ENCODE data around the gene ZBP1.

Gene ZBP1

GRCh38 chr20:57605045-57605444, 15.2 kb downstream of the ZBP1 start:
- Mint-ChIP-seq H3K4me3 (no peak overlapping the region), H3K4me1 (peaks cover 9% of the 10 kb centered on the region), H3K9me3 (no peaks in the 10 kb centered on the region), H3K27ac (no peak overlapping the region), H3K27me3 (ENCODE audit: low read depth, poor library complexity) (peaks cover 55% of the 10 kb centered on the region), H3K36me3 (ENCODE audit: low read depth) (no peaks in the 10 kb centered on the region)
- no peak for TF ChIP-seq CTCF (IDR thresholded peaks at IDR 0.05)
- no peak for DNase-seq

GRCh38 chr20:57603120-57603519, 17.1 kb downstream of the ZBP1 start:
- no peak overlapping the region for H3K27ac Mint-ChIP-seq
- H3K9me3 Mint-ChIP-seq, result no peaks in the 10 kb centered on the region
- H3K4me1 Mint-ChIP-seq, result no peaks in the 10 kb centered on the region
- no peaks in the 10 kb centered on the region for H3K36me3 Mint-ChIP-seq (ENCODE audit: low read depth)
- no peak for TF ChIP-seq CTCF (IDR thresholded peaks at IDR 0.05)
- DNase-seq, result no peak
- no peak overlapping the region for H3K4me3 Mint-ChIP-seq
- peaks cover 47% of the 10 kb centered on the region for H3K27me3 Mint-ChIP-seq (ENCODE audit: low read depth, poor library complexity)

GRCh38 chr20:57601737-57602136, 18.5 kb downstream of the ZBP1 start:
- peaks cover 44% of the 10 kb centered on the region for H3K27me3 Mint-ChIP-seq (ENCODE audit: low read depth, poor library complexity)
- peaks cover 6% of the 10 kb centered on the region for H3K4me1 Mint-ChIP-seq
- no peak overlapping the region for H3K27ac Mint-ChIP-seq
- no peaks in the 10 kb centered on the region for H3K9me3 Mint-ChIP-seq
- H3K4me3 Mint-ChIP-seq, result no peak overlapping the region
- H3K36me3 Mint-ChIP-seq (ENCODE audit: low read depth), result no peaks in the 10 kb centered on the region
- DNase-seq, result no peak
- no peak for TF ChIP-seq CTCF (IDR thresholded peaks at IDR 0.05)

- no peak overlapping the region for H3K27ac Mint-ChIP-seq
- TF ChIP-seq CTCF (IDR thresholded peaks at IDR 0.05), result no peak
- peaks cover 39% of the 10 kb centered on the region for H3K27me3 Mint-ChIP-seq (ENCODE audit: low read depth, poor library complexity)
- no peaks in the 10 kb centered on the region for H3K36me3 Mint-ChIP-seq (ENCODE audit: low read depth)
- no peak overlapping the region for H3K4me3 Mint-ChIP-seq
- DNase-seq, result no peak
- no peaks in the 10 kb centered on the region for H3K9me3 Mint-ChIP-seq
- H3K4me1 Mint-ChIP-seq, result peaks cover 6% of the 10 kb centered on the region
Measured at GRCh38 chr20:57601211-57601570, 19.0 kb downstream of the ZBP1 start.

- H3K27me3 Mint-ChIP-seq (ENCODE audit: low read depth, poor library complexity), result peaks cover 38% of the 10 kb centered on the region
Measured at GRCh38 chr20:57600320-57601210, 19.7 kb downstream of the ZBP1 start.

More at GRCh38 chr20:57600320-57601210, 19.7 kb downstream of the ZBP1 start:
- Mint-ChIP-seq H3K36me3 (ENCODE audit: low read depth) (no peaks in the 10 kb centered on the region), H3K27ac (no peak overlapping the region), H3K4me3 (no peak overlapping the region), H3K4me1 (peaks cover 6% of the 10 kb centered on the region), H3K9me3 (no peaks in the 10 kb centered on the region)
- TF ChIP-seq CTCF (IDR thresholded peaks at IDR 0.05), result no peak
- DNase-seq, result no peak

Measured in nephron progenitor cell (in vitro differentiated cells).